ENCODE measurements around the gene CATSPERE. TPM values are rescaled to one million over a fixed set of nuclear protein-coding genes. Genes with fewer than 3 reads are reported as not detected.

Gene CATSPERE
- polyA plus RNA-seq, 4 donors = 0.19 to 0.74 TPM; not detected in 2

DNA sequence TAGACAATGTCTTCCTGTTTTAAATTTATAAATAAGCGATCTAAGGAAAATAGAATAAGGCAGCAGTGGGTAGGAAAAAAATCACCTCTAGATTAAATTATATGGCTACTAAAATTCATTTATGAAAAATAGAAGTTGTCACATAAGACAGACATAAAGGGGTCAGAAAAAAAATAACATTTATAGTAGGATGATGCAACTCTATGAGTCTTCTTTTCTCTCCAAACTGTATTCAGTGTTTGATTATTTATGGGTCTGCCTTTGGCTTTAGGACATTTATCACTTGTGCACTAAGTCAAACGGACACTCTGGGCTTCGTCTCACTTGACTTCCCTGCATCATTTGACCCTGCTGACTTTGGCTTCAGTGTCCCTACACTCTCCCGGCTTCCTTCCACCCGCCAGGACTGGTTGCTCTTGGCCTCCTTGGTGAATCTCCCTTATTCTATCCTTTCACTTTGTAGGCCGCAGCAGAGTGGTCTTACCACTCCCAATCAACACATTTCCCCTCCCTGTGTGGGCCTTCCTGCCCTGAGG is 144.8 kb downstream of the CATSPERE start:
- Histone ChIP-seq H3K27ac (ENCODE audit: low read depth in 1 of 3, low read length in 2 of 3) (no peak overlapping the region), H3K4me1 (ENCODE audit: control insufficient read depth in 3 of 3, insufficient read depth in 2 of 3, low read depth in 1 of 3, low read length in 2 of 3) (no peaks in the 10 kb centered on the region), H3K36me3 (ENCODE audit: control insufficient read depth in 3 of 3, insufficient read depth in 2 of 3, low read depth in 1 of 3, low read length in 3 of 3) (no peaks in the 10 kb centered on the region), H3K9me3 (ENCODE audit: control insufficient read depth in 2 of 2, insufficient read depth in 1 of 2, low read depth in 1 of 2, low read length in 1 of 2) (no peaks in the 10 kb centered on the region), H3K4me3 (ENCODE audit: low read depth in 1 of 3, low read length in 3 of 3) (no peak overlapping the region), H3K27me3 (ENCODE audit: control insufficient read depth in 3 of 3, insufficient read depth in 3 of 3, low read length in 3 of 3) (no peaks in the 10 kb centered on the region)
- DNase-seq = no peak
- WGBS, 3 donors = 86 to 94% (median 93%) methylated on average over 6 of the region's 6 CpGs
- FAIRE-seq = no peak

DNA sequence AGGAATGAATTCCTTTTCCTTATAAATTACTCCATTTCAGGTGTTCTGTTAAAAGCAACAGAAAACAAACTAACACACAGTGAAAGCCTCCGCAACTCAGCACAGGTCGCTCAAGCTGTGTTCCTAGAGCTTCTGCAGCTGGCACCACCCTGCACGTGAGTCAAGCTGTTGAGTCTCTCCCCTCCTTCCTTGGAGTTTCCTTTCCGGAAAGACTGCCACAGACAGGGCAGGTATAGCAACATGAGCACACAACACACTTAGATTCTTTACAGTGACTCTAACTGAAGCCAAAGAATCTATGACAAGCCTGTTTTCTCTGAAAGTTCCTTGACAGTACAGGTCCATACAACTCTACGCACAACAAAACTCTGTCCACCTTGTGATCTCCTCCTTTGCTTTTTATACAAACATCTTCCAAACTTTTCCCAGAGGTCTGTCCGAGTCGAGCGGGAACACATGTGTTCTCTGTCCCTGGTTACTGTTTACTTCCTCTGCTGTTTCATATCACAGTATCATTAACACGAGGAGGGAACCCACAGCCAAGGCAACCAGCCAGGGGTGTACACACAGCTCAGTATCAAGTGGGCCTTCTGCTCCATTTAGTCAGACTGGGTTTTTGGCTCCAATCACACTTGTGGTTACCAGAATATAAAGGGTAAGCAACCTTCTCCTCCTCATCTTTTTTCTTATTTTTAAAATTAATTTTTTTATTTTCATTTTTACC is 153.2 kb downstream of the CATSPERE start:
- FAIRE-seq = no peak
- DNase-seq = no peak
- Histone ChIP-seq H3K4me1 (ENCODE audit: control insufficient read depth in 3 of 3, insufficient read depth in 2 of 3, low read depth in 1 of 3, low read length in 2 of 3) (no peaks in the 10 kb centered on the region), H3K27me3 (ENCODE audit: control insufficient read depth in 3 of 3, insufficient read depth in 3 of 3, low read length in 3 of 3) (no peaks in the 10 kb centered on the region), H3K4me3 (ENCODE audit: low read depth in 1 of 3, low read length in 3 of 3) (no peak overlapping the region), H3K9me3 (ENCODE audit: control insufficient read depth in 2 of 2, insufficient read depth in 1 of 2, low read depth in 1 of 2, low read length in 1 of 2) (peaks cover 0 to 3% of the 10 kb centered on the region in 2 donors), H3K27ac (ENCODE audit: low read depth in 1 of 3, low read length in 2 of 3) (peak overlapping the region in 1 of 3 donors; percentile 11), H3K36me3 (ENCODE audit: control insufficient read depth in 3 of 3, insufficient read depth in 2 of 3, low read depth in 1 of 3, low read length in 3 of 3) (no peaks in the 10 kb centered on the region)
- WGBS, 3 donors = 70 to 80% (median 80%) methylated on average over 9 of the region's 9 CpGs

DNA sequence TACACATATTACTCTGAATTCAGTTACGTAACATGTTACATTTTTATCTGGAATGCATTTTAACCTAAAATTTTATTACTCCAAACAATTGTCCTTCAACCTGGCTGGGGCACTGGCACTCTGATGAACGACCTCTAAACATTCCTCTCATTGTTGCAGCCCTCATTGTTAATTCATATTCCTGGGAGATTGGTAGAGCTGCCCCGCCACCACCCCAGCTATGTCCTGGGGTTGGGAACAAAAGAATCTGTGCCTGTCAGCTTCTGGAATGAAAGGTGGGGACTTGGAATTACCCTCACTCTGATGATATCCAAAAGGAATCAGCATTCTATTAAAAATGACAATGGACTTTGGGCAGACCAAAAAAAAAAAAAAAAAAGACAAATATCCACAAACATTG is 153.8 kb downstream of the CATSPERE start:
- H3K27me3 ChIP-seq (ENCODE audit: control insufficient read depth in 3 of 3, insufficient read depth in 3 of 3, low read length in 3 of 3) = no peaks in the 10 kb centered on the region
- no peak overlapping the region for H3K4me3 ChIP-seq (ENCODE audit: low read depth in 1 of 3, low read length in 3 of 3)
- H3K36me3 ChIP-seq (ENCODE audit: control insufficient read depth in 3 of 3, insufficient read depth in 2 of 3, low read depth in 1 of 3, low read length in 3 of 3) = no peaks in the 10 kb centered on the region
- H3K9me3 ChIP-seq (ENCODE audit: control insufficient read depth in 2 of 2, insufficient read depth in 1 of 2, low read depth in 1 of 2, low read length in 1 of 2) = peaks cover 0 to 3% of the 10 kb centered on the region in 2 donors
- no peak for DNase-seq
- WGBS, 3 donors = 36 to 61% (median 37%) methylated on average over 3 of the region's 3 CpGs
- no peaks in the 10 kb centered on the region for H3K4me1 ChIP-seq (ENCODE audit: control insufficient read depth in 3 of 3, insufficient read depth in 2 of 3, low read depth in 1 of 3, low read length in 2 of 3)
- no peak overlapping the region for H3K27ac ChIP-seq (ENCODE audit: low read depth in 1 of 3, low read length in 2 of 3)
- FAIRE-seq = no peak

DNA sequence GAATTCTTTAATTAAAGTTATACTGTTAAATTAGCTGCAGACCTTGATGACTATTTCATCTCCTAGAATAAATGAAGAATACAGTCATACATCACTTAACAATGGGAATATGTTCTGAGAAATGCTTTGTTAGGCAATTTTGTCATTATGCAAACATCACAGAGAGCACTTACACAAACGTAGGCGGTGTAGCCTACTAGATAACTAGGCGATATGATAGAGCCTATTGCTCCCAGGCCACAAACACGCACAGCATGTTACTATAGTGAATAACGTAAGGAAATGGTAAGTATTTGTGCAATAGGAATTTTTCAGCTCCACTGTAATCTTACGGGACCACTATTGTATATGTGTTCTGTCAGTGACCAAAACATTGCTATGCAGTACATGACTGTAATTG is 154.2 kb downstream of the CATSPERE start:
- 73 to 82% (median 74%) methylated on average over 6 of the region's 6 CpGs for WGBS, 3 donors
- Histone ChIP-seq H3K36me3 (ENCODE audit: control insufficient read depth in 3 of 3, insufficient read depth in 2 of 3, low read depth in 1 of 3, low read length in 3 of 3) (no peaks in the 10 kb centered on the region), H3K27me3 (ENCODE audit: control insufficient read depth in 3 of 3, insufficient read depth in 3 of 3, low read length in 3 of 3) (no peaks in the 10 kb centered on the region), H3K27ac (ENCODE audit: low read depth in 1 of 3, low read length in 2 of 3) (no peak overlapping the region), H3K4me3 (ENCODE audit: low read depth in 1 of 3, low read length in 3 of 3) (no peak overlapping the region), H3K9me3 (ENCODE audit: control insufficient read depth in 2 of 2, insufficient read depth in 1 of 2, low read depth in 1 of 2, low read length in 1 of 2) (peaks cover 0 to 3% of the 10 kb centered on the region in 2 donors), H3K4me1 (ENCODE audit: control insufficient read depth in 3 of 3, insufficient read depth in 2 of 3, low read depth in 1 of 3, low read length in 2 of 3) (no peaks in the 10 kb centered on the region)
- FAIRE-seq = no peak
- DNase-seq = peak in 1 of 2 donors; percentile 14

DNA sequence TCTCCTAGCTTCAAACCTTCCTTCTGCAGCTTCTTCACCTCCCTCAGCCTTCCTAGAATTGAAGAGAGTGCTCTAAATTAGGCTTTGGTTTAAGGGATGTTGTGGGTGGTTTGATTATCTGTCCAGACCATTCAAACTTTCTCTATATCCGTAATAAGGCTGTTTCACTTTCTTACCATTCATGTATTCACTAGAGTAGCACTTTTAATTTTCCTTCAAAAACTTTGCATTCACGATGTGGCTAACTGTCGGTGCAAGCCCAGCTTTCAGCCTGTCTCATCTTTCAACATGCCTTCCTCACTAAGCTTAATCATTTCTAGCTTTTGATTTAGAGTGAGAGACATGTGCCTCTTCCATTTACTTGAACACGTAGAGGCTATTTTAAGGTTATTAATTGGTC is 165.6 kb downstream of the CATSPERE start:
- DNase-seq (no peak), FAIRE-seq (no peak)
- 83 to 88% (median 85%) methylated on average over 4 of the region's 4 CpGs for WGBS, 3 donors
- Histone ChIP-seq H3K4me1 (ENCODE audit: control insufficient read depth in 3 of 3, insufficient read depth in 2 of 3, low read depth in 1 of 3, low read length in 2 of 3) (no peaks in the 10 kb centered on the region), H3K4me3 (ENCODE audit: low read depth in 1 of 3, low read length in 3 of 3) (no peak overlapping the region), H3K9me3 (ENCODE audit: control insufficient read depth in 2 of 2, insufficient read depth in 1 of 2, low read depth in 1 of 2, low read length in 1 of 2) (no peaks in the 10 kb centered on the region), H3K27ac (ENCODE audit: low read depth in 1 of 3, low read length in 2 of 3) (no peak overlapping the region), H3K27me3 (ENCODE audit: control insufficient read depth in 3 of 3, insufficient read depth in 3 of 3, low read length in 3 of 3) (no peaks in the 10 kb centered on the region), H3K36me3 (ENCODE audit: control insufficient read depth in 3 of 3, insufficient read depth in 2 of 3, low read depth in 1 of 3, low read length in 3 of 3) (no peaks in the 10 kb centered on the region)

DNA sequence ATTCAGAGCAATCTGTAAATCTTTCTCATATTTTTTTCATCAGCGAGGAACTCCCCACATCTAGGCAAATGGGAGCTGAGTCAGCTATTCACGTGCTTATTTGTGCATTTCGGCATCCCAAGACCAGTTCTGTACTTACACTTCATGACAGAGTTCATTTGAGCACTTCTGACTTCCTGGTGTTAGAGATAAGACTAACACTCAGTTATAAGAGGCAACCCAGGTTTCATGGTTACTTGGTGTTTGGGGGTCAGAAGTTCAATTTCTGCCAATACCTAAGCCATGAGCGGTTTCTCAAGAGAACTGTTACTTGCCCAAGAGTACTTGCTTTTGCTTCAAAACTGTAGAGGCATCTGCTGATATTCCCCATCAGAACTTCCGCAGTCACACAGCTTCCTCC is 167.7 kb downstream of the CATSPERE start:
- Histone ChIP-seq H3K36me3 (ENCODE audit: control insufficient read depth in 3 of 3, insufficient read depth in 2 of 3, low read depth in 1 of 3, low read length in 3 of 3) (no peaks in the 10 kb centered on the region), H3K4me1 (ENCODE audit: control insufficient read depth in 3 of 3, insufficient read depth in 2 of 3, low read depth in 1 of 3, low read length in 2 of 3) (no peaks in the 10 kb centered on the region), H3K9me3 (ENCODE audit: control insufficient read depth in 2 of 2, insufficient read depth in 1 of 2, low read depth in 1 of 2, low read length in 1 of 2) (no peaks in the 10 kb centered on the region), H3K27me3 (ENCODE audit: control insufficient read depth in 3 of 3, insufficient read depth in 3 of 3, low read length in 3 of 3) (no peaks in the 10 kb centered on the region), H3K4me3 (ENCODE audit: low read depth in 1 of 3, low read length in 3 of 3) (no peak overlapping the region), H3K27ac (ENCODE audit: low read depth in 1 of 3, low read length in 2 of 3) (no peak overlapping the region)
- FAIRE-seq (no peak), DNase-seq (peak; percentile 20 to 58)
- WGBS, 3 donors = 48 to 73% (median 67%) methylated on average over 5 of the region's 5 CpGs

DNA sequence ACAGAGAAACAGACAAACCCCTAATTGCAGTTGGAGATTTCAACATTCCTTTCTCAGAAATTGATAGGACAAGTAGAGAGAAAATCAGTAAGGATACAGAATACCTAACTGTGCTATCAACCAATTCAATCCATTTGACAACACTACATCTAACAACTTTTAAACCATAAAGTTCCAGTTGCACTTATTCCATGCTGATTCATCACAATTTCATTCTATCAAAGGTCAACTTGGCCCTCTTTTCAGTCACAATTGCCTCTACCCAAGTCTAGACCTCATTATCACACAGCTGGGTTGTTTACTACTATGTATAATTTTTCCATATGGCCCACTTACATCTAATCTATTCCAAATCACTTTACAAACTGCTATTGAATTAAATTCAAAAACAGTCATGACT is 172.1 kb downstream of the CATSPERE start:
- Histone ChIP-seq H3K9me3 (ENCODE audit: control insufficient read depth in 2 of 2, insufficient read depth in 1 of 2, low read depth in 1 of 2, low read length in 1 of 2) (no peaks in the 10 kb centered on the region), H3K4me3 (ENCODE audit: low read depth in 1 of 3, low read length in 3 of 3) (no peak overlapping the region), H3K4me1 (ENCODE audit: control insufficient read depth in 3 of 3, insufficient read depth in 2 of 3, low read depth in 1 of 3, low read length in 2 of 3) (no peaks in the 10 kb centered on the region), H3K36me3 (ENCODE audit: control insufficient read depth in 3 of 3, insufficient read depth in 2 of 3, low read depth in 1 of 3, low read length in 3 of 3) (no peaks in the 10 kb centered on the region), H3K27ac (ENCODE audit: low read depth in 1 of 3, low read length in 2 of 3) (no peak overlapping the region), H3K27me3 (ENCODE audit: control insufficient read depth in 3 of 3, insufficient read depth in 3 of 3, low read length in 3 of 3) (no peaks in the 10 kb centered on the region)
- no peak for FAIRE-seq
- no peak for DNase-seq

DNA sequence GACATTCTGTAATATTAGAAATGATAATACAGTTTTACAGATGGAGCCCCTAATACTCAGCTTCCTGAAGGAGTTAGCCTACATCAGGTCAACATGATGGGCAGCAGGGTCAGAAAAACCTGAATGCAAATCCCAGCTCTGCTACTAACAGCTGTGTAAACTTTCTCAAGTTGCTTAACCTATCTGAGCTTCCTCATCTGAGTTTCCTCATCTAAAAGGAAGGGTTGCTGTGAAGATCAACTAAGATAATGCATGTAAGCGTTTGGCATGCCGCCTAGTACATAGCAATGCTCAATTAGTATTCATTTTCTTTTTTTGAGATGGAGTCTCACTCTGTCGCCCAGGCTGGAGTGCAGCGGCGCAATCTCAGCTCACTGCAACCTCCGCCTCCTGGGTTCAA is 173.5 kb downstream of the CATSPERE start:
- WGBS, 3 donors = 92 to 95% (median 94%) methylated on average over 6 of the region's 6 CpGs
- Histone ChIP-seq H3K27ac (ENCODE audit: low read depth in 1 of 3, low read length in 2 of 3) (no peak overlapping the region), H3K4me1 (ENCODE audit: control insufficient read depth in 3 of 3, insufficient read depth in 2 of 3, low read depth in 1 of 3, low read length in 2 of 3) (no peaks in the 10 kb centered on the region), H3K36me3 (ENCODE audit: control insufficient read depth in 3 of 3, insufficient read depth in 2 of 3, low read depth in 1 of 3, low read length in 3 of 3) (no peaks in the 10 kb centered on the region), H3K27me3 (ENCODE audit: control insufficient read depth in 3 of 3, insufficient read depth in 3 of 3, low read length in 3 of 3) (no peaks in the 10 kb centered on the region), H3K4me3 (ENCODE audit: low read depth in 1 of 3, low read length in 3 of 3) (no peak overlapping the region), H3K9me3 (ENCODE audit: control insufficient read depth in 2 of 2, insufficient read depth in 1 of 2, low read depth in 1 of 2, low read length in 1 of 2) (no peaks in the 10 kb centered on the region)
- DNase-seq = no peak
- FAIRE-seq = no peak
